GM18861 (cell line): ENCODE data around the gene NTRK1.

Experiments
- ATAC-seq: cut with Tn5 transposase; IDR thresholded peaks from one replicate; pipeline ENCODE4 v1.9.1; 2021; ENCODE audit not compliant: unreplicated experiment

The NTRK1 gene

GRCh38 chr1:156877433-156878170, 16.9 kb downstream of the NTRK1 start:
- no peak for ATAC-seq

- no peak for ATAC-seq
Observed at GRCh38 chr1:156879876-156880275, 19.2 kb downstream of the NTRK1 start.

DNA sequence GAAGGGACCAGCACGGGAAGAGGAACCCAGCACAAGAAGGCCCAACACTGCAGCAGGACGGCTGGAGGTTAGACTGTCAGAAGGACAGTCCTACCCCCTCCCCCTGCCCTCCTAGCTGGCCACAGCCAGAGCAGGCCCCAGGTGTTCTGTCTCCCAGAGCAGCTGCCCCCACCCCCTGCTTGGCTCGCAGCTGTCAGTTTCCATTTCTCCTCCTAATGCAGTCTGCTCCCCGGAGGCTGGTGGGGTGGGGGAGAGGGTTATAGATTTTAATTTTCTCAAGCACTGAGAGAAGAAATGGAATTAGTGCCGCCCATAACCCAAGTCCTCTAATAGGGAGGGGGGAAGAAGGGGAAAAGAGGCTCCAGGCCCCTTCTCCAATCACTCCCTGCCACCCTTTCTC, 19.8 kb downstream of the NTRK1 start:
- ATAC-seq = no peak

DNA sequence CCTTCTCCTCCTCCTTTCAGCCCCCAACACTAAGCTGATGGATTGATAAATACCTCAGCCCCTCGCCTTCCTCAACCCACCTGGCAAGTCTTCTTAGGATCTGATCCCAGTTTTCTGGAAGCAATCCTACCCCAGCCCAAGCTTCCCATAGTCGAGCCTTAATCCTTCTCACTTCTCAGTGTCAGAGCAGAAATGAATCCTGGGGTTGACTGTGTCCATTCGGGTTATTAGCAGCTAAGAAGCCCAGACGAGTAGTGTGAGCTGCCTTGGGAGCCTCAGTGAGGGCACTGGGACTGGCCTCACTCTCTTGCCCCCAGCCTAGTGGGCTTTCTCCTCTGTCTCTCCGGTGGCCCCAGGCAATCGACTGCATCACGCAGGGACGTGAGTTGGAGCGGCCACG, 20.4 kb downstream of the NTRK1 start:
- no peak for ATAC-seq

DNA sequence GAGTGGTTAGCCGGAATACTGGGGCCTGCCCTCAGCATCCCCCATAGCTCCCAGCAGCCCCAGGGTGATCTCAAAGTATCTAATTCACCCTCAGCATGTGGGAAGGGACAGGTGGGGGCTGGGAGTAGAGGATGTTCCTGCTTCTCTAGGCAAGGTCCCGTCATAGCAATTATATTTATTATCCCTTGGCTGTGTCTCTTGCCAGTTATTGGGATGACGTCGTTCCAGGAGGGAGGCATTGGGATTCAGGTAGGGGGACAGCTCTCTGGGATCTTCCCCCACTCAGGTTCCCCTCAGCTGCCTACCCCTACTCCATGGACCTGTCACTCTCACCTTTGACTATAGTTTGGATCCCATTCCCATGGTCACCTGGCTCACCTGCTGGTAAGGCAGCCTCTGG, 21.0 kb downstream of the NTRK1 start:
- ATAC-seq = no peak

DNA sequence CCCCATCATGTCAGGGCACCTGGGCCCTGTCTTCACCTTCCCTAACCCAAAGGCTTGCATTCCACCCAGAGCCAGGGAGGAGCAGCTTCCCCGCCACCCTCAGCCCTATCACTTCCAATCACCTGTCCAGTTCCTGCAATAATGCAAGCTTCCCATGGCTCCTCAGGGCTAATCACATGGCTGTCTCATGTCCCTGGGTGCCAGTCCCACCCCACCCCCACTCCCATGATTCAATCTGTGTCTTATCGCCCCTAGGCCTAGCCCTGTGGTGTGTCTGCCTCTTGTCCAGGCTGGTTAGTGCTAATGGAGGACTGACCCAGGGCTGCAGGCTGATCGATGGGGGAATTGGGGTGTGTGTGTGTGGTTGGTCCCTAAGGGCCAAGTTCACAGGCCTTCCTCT, 21.9 kb downstream of the NTRK1 start:
- ATAC-seq = no peak

- no peak for ATAC-seq
Observed at GRCh38 chr1:156883919-156884318, 23.3 kb downstream of the NTRK1 start.

- ATAC-seq = no peak
Observed at GRCh38 chr1:156884560-156885184, 24.0 kb downstream of the NTRK1 start.

GRCh38 chr1:156885314-156885713, 24.6 kb downstream of the NTRK1 start:
- ATAC-seq = no peak

DNA sequence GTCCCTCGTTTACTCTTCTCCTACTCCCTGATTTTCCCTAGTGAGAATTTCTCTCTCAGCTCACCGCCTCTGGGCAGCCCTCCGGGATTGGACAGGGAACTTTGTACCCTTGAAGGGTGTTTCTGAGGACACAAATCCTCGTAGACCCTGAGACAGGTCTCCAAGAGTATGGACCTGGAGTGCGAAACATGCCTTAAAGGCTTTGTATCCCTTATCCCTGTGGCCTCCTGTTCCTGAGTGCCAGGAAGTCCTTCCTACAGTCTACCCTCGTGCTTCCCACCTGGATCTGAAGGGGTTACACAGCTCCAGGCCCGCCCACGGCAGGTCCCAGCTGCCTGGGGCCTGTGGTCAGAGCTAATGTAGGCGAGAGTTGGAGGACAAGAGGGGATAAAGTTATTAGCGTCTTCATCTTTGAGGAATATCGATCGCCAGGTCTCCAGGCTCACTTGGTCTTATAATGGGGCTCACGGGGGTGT, 25.3 kb downstream of the NTRK1 start:
- ATAC-seq = no peak

DNA sequence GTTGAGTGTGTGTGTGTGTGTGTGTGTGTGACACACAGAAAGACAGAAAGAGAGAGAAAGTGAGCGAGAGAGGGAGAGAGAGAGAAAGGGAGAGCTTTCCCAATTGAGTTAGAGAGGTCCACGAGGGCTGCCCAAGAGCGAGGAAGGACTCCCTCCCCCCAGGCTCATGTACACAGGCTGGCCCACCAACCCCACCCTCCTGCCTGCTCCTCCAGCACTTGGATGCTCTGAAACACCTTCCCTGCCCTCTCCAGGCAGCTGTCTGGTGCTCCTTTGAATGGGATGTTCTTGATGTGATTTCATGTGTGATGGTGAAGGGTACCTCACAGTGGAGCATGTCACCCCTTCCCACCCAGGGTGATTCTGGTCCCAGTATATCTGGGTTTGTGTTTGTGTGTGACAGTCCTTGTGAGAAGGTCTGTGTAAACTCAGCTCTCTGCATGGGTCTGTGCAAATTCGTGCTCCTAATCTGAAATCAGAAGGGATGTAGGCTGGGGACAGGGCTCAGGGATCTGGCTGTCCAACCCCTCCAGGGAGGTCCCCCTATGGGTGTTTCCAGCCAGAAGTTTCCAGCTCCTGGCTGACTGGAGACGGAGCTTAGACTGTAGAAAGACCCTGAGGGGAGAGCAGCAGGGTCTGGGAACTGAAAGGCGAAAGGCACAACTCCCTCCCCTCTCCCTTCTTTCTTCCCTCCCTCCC, 26.1 kb downstream of the NTRK1 start:
- no peak for ATAC-seq

DNA sequence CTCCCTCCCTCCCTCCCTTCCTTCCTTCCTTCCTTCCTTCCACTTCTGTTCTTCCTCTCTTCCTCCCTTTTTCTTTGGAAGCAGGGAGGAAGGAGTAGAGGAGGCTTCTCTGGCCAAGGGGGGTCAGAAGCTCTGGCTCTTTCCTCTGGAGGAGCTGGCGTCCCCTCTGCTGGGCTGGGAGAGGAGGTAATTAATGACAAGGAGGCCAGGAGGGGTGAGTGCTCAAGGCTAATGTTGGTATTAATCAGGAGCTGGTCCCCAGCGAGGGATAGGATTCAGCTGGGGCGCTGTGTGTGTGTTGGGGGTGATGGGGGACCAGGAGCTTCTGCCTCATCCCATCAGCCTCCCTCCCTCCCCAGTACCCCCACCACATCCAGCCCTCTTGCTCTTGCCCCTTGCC, 26.7 kb downstream of the NTRK1 start:
- ATAC-seq = no peak

DNA sequence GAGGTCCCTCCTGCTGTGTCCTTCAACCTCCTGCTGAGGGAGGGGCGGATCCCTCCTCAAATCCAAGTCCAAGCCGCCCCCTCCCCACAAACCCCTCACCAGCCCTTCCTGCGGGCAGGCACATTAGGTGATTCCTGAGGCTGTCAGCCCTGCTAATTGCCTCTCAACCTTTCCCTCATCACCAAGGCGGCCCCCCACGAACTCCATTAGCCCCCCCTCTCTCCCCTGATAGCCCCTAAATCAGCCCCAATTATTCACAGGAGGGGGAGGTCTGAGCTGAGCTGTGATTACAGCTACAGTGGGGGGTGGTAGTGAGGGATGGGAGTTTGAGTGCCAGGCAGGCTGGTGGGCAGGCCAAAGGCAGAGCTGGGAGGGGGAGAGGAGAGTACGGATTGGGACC, 27.1 kb downstream of the NTRK1 start:
- ATAC-seq = no peak

DNA sequence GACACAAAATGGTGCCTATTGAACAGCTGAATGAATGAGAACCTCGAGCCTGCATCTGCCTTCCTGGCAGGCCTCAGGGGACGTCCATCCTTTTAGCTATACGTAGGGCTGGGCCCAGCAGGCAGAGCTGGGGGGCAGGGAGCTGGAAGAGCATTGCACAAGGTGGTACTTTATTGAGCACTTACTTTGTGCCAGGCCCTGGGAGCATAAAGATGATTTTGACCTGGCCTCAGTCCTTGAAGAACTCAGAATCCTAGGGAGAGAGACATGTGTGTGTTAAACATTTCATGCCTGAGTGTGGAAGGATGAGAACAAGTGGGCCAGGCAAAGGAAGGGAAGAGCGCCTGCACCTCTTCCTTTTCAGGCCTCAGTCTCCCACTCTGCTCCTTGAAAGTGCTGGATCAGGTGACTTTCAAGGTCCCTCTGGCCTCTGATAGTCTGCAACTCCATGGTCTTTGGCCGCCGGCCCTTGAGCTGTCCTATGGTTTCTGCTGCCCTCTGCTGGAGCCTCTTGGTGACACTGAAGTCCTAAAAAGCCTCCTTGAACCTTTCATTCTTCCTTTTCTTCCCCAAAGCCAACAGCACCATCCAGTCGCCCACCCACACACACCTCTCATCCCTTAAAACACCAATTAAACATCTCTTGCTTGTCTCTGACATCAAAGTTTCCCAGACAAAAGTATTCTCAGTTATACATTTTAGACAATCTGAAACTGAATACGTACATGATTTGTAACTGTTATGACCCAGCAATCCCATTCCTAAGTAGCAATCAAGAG, 29.3 kb downstream of the NTRK1 start:
- ATAC-seq = no peak

DNA sequence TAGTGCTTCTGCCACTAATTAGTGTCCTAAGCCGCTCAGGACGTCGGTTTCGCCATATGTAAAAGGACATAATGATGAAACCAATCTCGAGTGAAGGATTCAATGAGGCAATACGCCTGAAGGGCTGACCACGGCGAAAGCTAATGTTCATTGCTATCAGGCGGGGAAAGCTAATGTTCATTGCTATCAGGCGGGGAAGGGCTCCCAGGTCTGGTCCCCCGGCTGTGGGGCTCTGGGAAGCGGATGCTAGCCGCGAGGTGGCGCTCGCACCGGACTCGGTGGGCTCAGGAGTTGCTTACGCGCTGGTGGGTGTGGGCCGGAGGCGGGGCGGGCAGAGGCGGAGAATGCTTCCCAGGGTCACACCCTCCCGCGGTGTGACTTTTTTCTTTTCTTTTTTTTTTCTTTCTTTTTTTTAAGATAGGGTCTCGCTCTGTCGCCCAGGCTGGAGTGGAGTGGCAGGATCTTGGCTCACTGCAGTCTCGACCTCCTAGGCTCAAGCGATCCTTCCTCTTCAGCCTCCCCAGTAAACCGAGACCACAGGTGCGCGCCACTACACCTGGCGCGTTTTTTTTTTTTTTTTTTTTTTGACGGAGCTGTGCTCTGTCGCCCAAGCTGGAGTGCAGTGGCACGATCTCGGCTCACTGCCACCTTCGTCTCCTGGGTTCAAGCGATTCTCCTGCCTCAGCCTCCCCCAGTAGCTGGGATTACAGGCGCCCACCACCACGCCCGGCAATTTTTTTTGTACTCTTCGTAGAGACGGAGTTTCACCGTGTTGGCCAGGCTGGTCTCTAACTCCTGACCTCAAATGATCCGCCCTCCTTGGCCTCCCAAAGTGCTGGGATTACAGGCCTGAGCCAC, 31.8 kb downstream of the NTRK1 start:
- no peak for ATAC-seq

DNA sequence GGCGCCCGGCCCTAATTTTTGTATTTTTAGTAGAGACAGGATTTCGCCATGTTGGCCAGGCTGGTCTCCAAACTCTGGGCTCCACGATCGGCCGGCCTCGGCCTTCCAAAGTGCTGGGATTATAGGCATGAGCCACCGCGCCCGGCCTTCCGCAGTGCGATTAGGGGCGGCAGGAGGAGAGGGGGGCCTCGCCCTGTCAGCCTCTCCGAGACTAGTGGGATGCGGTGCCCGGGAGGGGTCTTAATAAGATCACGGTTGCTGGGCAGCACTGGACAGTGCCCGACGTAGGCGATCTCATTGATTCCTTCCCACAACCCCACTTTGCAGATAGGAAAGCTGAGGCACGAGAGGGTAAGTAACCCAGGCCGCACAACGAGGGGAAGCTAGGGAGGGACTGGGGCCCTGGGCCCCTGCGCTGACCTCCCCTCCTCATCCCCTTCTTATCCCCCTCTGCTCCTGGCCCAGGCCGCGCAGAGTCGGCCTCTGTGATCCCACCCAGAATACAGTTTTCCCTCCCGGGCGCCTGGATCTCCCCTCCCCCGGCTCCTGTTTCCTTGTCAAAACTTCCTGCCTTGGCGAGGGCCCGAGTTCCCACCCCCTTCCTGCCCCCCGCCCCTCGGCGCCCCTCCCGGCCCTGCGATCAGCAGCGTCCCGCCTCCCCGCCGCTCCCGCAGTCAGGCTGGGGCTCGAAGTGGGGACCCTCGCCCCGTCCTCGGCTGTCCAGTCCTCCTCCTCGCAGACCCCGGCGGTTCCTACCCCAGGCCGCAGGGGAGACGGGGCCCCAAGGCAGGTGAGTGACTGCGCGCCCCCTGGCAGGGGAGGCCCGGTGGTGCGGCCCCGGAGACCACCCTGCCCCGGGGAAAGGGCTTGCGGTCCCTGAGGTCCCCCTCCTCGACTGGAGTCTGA, 32.6 kb downstream of the NTRK1 start, which contains the start of gene PEAR1:
Gene PEAR1, plus strand, starts transcription at position 671 of the 906 bp plus-strand sequence. CDS start 10,209 bp downstream, outside the sequence.
- ATAC-seq = no peak

DNA sequence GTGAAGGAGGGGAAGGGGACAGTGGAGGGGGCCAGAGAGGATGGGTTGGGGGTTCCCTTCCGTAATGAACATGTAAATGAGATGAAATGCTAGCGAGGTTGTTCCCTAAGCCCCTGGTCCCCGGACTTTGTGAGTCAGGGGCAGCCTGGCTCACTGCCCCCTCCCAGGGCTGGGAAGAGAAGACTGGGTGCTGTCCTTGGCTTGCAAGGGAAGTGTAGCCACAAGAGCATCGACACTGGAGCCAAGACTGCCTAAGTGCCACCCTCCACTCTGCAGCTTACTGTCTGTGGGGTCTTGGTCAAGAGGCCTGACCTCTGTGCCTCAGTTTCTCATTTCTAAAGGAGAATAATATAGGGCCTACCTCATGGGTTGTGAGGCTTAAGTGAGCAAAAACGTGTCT, 33.3 kb downstream of the NTRK1 start:
- no peak for ATAC-seq

GRCh38 chr1:156894711-156895454, 34.2 kb downstream of the NTRK1 start:
- ATAC-seq = no peak

GRCh38 chr1:156895455-156895812, 34.8 kb downstream of the NTRK1 start:
- no peak for ATAC-seq
